Right lobe of liver (tissue), 6 donors: ENCODE results near the gene KCNQ1. TPM values are rescaled to one million over a fixed set of nuclear protein-coding genes. Genes with fewer than 3 reads are reported as not detected.

ENCODE experiments used
- ATAC-seq, 4 donors: fragments of 200-7000 bp; cut with Tn5 transposase; one replicate each; pipeline ENCODE4 v1.9.1; 2020; ENCODE audit warnings: mild to moderate bottlenecking in 4 of 4, moderate library complexity in 4 of 4
- DNase-seq, 3 donors: peaks; one replicate each; pipeline ENCODE4 v3.0.0-alpha.2; 2020
- H3K27ac ChIP-seq, 3 donors: fragments of 200-600 bp; one replicate each; pipeline ENCODE4 v1.8.0; 2022
- H3K27me3 ChIP-seq, 2 donors: fragments of 200-600 bp; one replicate each; pipeline ENCODE4 v1.8.0; 2022
- H3K36me3 ChIP-seq, 4 donors: fragments of 200-600 bp; sonication (generic) in 1 of 4; one replicate each; pipeline versions ENCODE4 v1.5.1 to v1.8.0; 2017 to 2022; ENCODE audit warnings: control low read depth in 1 of 4
- H3K4me1 ChIP-seq, 4 donors: fragments of 200-600 bp; sonication (generic) in 1 of 4; one replicate each; pipeline versions ENCODE4 v1.5.1 to v1.8.0; 2017 to 2022; ENCODE audit warnings: control low read depth in 1 of 4
- H3K4me3 ChIP-seq, 3 donors: fragments of 200-600 bp; one replicate each; pipeline ENCODE4 v1.8.0; 2022
- H3K9me3 ChIP-seq, 4 donors: fragments of 200-600 bp; sonication (generic) in 1 of 4; one replicate each; pipeline versions ENCODE4 v1.5.1 to v1.8.0; 2017 to 2022; ENCODE audit warnings: control low read depth in 1 of 4
- POLR2A ChIP-seq: fragments of 450-650 bp; IDR thresholded peaks from one replicate; pipeline ENCODE4 v1.6.1; 2017; ENCODE audit warnings: antibody characterized with exemption, mild to moderate bottlenecking
- WGBS: methylation state at CpG from one replicate; pipeline ENCODE4 v1.1.6; 2018; ENCODE audit warnings: low coverage, low lambda C conversion rate; ENCODE audit not compliant: insufficient coverage; ENCODE audit errors: missing lambda C conversion rate; 5-methylcytosine and 5-hydroxymethylcytosine counted together
- intact Hi-C, 2 donors: fragments of 100-400 bp; cut with DNase I; formaldehyde crosslinking; loops; one replicate each; pipeline versions ENCODE4 v1.11.2 to v1.14.1; 2022
- total RNA-seq, 6 experiments: library from RNA; depleted of rRNA in 2 of 6; stranded (reverse); fragments of >200 nt in 2 of 6; fragmentation: NEBNext Ultra II Directional in 3 of 6; extraction: Animal tissue kit (Norgen Biotek cat#: 25700) in 3 of 6; gene quantifications; one replicate each; pipeline versions ENCODE4 v1.1.0 to v1.2.4, GENCODE V29; 2016 to 2023
- TF ChIP-seq, protein P1 (sequence below), 4 donors: fragments of 200-600 bp in 3 of 4; fragments of 450-650 bp in 1 of 4; IDR thresholded peaks; one replicate each; pipeline versions ENCODE4 v1.5.1 to v1.8.0; 2016 to 2022; ENCODE audit warnings: antibody characterized with exemption in 4 of 4, mild to moderate bottlenecking in 2 of 4
- donor health status: DM: no; HTN: yes; CAD: no.
- donor health status: DM: no; HTN: no; CAD: no.
- donor health status: DM: no; HTN: no; CAD: no.
- donor health status: DM: no; HTN: yes; CAD: no.
- donor health status: DM: no; HTN: yes; CAD: no.

Gene KCNQ1
- total RNA-seq, 6 experiments from 2014 or later = 0.61 to 2.4 (median 1.8) TPM

DNA sequence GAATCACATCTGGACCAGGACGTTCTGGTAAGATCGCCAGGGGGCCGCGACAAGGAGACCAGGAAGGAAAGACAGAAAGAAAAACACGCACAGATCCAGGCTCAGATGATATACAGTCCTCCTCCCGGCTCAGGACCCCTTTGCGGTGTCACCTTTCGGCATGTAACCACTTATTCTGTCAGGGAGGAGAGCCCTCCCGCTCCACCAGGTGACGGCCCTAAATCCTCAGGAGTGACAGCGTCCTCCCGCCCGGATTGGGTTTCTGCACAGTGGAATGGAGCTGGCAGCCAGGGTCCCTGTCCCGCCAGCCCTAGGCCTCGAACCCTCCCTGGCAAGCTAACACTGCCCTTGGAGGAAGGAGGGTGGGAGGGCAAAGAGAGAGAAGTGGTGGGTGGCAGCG lies 279.3 kb downstream of the KCNQ1 start:
- ATAC-seq (no peak), DNase-seq (no peak)
- Histone ChIP-seq H3K27ac (no peak overlapping the region), H3K4me1 (no peaks in the 10 kb centered on the region), H3K9me3 (no peaks in the 10 kb centered on the region), H3K27me3 (no peaks in the 10 kb centered on the region), H3K36me3 (no peaks in the 10 kb centered on the region), H3K4me3 (no peak overlapping the region)
- TF ChIP-seq POLR2A = no peak
- intact Hi-C loops = no loop called here
- no CpG with 5 or more reads among the region's 16 CpGs for WGBS

DNA sequence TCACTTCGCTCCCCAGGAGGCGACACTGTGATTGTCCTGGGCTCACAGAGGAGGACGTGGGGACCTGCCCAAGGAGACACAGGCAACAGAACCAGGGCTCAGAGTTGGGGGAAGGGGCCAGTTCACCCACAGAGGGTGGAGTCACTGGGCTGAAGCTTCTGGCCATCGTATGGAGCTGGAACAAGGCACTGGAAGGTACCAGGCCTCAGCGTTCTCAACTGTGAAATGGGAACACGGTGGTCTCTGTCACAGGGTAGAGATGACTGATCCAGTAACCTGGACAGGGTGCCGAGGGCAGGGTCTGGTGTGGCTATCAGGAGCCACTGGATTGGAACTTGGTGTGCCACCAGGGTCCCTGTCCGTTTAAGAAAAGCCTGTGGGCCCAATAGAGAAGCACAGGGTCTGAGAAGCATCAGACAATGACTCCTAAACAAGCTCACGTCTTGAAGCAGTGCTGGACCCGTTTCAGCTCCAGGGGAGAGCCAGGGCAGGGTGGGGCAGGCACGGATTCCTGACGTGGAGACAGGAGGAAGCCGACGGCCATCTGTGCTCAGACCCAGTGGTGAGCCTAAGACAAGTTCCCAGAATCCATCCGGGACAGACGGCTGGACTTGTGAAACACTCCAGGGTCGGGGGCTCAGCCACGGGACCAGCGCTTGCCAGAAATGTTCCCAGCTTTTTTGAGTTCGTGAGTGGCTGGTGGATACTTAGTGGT lies 280.0 kb downstream of the KCNQ1 start:
- H3K27ac ChIP-seq = no peak overlapping the region
- no peaks in the 10 kb centered on the region for H3K36me3 ChIP-seq
- ATAC-seq (peak in 1 of 4 donors; percentile 14), DNase-seq (no peak)
- intact Hi-C loops = no loop called here
- WGBS = 77% methylated on average over 3 of the region's 20 CpGs
- H3K4me1 ChIP-seq = no peaks in the 10 kb centered on the region
- H3K9me3 ChIP-seq = no peaks in the 10 kb centered on the region
- no peak for TF ChIP-seq POLR2A
- TF ChIP-seq, protein P1, sequence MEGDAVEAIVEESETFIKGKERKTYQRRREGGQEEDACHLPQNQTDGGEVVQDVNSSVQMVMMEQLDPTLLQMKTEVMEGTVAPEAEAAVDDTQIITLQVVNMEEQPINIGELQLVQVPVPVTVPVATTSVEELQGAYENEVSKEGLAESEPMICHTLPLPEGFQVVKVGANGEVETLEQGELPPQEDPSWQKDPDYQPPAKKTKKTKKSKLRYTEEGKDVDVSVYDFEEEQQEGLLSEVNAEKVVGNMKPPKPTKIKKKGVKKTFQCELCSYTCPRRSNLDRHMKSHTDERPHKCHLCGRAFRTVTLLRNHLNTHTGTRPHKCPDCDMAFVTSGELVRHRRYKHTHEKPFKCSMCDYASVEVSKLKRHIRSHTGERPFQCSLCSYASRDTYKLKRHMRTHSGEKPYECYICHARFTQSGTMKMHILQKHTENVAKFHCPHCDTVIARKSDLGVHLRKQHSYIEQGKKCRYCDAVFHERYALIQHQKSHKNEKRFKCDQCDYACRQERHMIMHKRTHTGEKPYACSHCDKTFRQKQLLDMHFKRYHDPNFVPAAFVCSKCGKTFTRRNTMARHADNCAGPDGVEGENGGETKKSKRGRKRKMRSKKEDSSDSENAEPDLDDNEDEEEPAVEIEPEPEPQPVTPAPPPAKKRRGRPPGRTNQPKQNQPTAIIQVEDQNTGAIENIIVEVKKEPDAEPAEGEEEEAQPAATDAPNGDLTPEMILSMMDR (IDR thresholded peaks at IDR 0.05) = no peak
- H3K4me3 ChIP-seq = no peak overlapping the region
- no peaks in the 10 kb centered on the region for H3K27me3 ChIP-seq

GRCh38 chr11:2725368-2726300 lies 280.8 kb downstream of the KCNQ1 start:
- no peaks in the 10 kb centered on the region for H3K9me3 ChIP-seq
- intact Hi-C loops = no loop called here
- H3K4me1 ChIP-seq = no peaks in the 10 kb centered on the region
- H3K36me3 ChIP-seq = no peaks in the 10 kb centered on the region
- TF ChIP-seq, protein P1 (IDR thresholded peaks at IDR 0.05) = no peak
- no peak for TF ChIP-seq POLR2A
- no peaks in the 10 kb centered on the region for H3K27me3 ChIP-seq
- ATAC-seq (no peak), DNase-seq (no peak)
- H3K27ac ChIP-seq = no peak overlapping the region
- no peak overlapping the region for H3K4me3 ChIP-seq
- 56% methylated on average over 7 of the region's 27 CpGs for WGBS

DNA sequence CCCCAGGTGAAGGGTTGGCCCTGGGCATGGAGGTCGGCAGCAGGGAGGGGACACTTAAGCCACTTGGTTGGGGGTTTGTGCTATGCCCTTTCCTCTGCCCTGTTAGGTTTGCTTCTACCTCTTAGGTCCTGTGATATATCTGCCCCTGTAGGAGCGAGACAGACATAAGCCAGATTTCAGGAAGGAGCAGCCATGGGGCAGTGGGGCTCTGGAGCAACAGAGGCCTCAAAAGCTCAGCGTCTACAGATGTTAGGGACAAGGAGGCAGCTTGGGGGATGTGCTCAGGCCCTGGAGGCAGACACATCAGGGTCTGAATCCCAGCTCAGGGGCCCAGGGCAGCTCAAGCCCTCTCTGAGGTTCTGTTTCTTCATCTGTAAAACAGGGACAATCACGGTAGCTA lies 282.2 kb downstream of the KCNQ1 start:
- TF ChIP-seq, protein P1 (IDR thresholded peaks at IDR 0.05) = no peak
- no peak for TF ChIP-seq POLR2A
- Histone ChIP-seq H3K4me1 (no peaks in the 10 kb centered on the region), H3K9me3 (no peaks in the 10 kb centered on the region), H3K4me3 (no peak overlapping the region), H3K27ac (no peak overlapping the region), H3K27me3 (no peaks in the 10 kb centered on the region), H3K36me3 (no peaks in the 10 kb centered on the region)
- no peak for ATAC-seq
- 88% methylated on average over 3 of the region's 4 CpGs for WGBS
- no peak for DNase-seq
- intact Hi-C loops = no loop called here

DNA sequence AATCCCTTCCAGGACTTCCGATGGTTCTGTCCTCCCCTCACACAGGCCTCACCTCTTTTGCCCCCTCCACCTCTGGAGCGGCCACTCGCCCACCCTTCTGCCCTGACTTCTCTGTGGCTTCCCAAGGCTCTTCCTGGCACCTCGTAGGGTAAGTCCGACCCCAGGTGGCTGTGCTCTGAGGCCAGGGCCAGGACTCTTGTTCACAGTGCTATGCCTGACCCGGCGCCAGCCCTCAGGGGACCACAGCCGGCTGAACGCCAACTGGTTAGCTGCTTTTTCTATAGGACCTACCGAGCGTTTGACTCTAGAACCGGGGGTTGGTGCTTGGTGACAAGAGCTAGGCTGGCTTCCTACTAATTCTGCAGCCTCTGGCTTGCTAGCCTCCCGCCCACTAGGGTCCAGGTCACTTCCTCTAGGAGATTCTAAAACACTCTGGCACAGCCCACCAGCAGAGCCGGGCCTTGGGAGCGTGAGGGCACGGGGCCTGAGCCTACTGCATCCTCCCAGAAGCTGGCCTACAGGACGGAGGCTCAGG lies 283.4 kb downstream of the KCNQ1 start:
- Histone ChIP-seq H3K36me3 (no peaks in the 10 kb centered on the region), H3K27ac (no peak overlapping the region), H3K27me3 (no peaks in the 10 kb centered on the region), H3K4me3 (no peak overlapping the region), H3K4me1 (no peaks in the 10 kb centered on the region), H3K9me3 (no peaks in the 10 kb centered on the region)
- no peak for ATAC-seq
- no peak for DNase-seq
- WGBS = 74% methylated on average over 12 of the region's 17 CpGs
- intact Hi-C loops = no loop called here
- no peak for TF ChIP-seq POLR2A
- TF ChIP-seq, protein P1 (IDR thresholded peaks at IDR 0.05) = no peak
